H1 (cell line): ENCODE data around the gene WFDC8. TPM values are rescaled to one million over a fixed set of nuclear protein-coding genes. Genes with fewer than 3 reads are reported as not detected.

ENCODE experiments used
- CTCF ChIA-PET: fragments of 300-600 bp; sonication (Branson Sonifier 250); formaldehyde crosslinking; loops from one replicate; lab custom pipeline; 2021; ENCODE audit not compliant: partially characterized antibody; lab: Charles Lee
- POLR2A ChIA-PET: fragments of 300-600 bp; sonication (Branson Sonifier 250); formaldehyde crosslinking; loops from one replicate; lab custom pipeline; 2021; ENCODE audit warnings: inconsistent platforms; ENCODE audit not compliant: partially characterized antibody; lab: Charles Lee
- DNase-seq, 2 experiments: peaks; one replicate each; pipeline versions ENCODE4 v3.0.0 to v3.0.0-alpha.2; 2010 to 2022; ENCODE audit warnings: low spot score in 2 of 2, low read depth in 1 of 2, mixed read lengths in 1 of 2
- FAIRE-seq: peaks from 2 replicates; lab custom pipeline; 2011; peaks lifted over from hg19 to GRCh38; lab: Jason Lieb, UNC
- H2AFZ ChIP-seq: 2 replicates; pipeline ENCODE4 v1.8.1; 2012; ENCODE audit warnings: low read length, inconsistent platforms
- H2AK5ac ChIP-seq: 2 replicates; pipeline ENCODE4 v1.6.1; 2013; ENCODE audit warnings: low read depth, low read length
- H2BK120ac ChIP-seq: replicated peaks from 2 replicates; pipeline ENCODE3; 2013; ENCODE audit warnings: low read depth, low read length, inconsistent platforms
- H2BK12ac ChIP-seq: 2 replicates; pipeline ENCODE4 v1.6.1; 2013; ENCODE audit warnings: low read depth, low read length
- H2BK15ac ChIP-seq: 2 replicates; pipeline ENCODE4 v1.6.1; 2013; ENCODE audit warnings: low read length
- H2BK20ac ChIP-seq: 2 replicates; pipeline ENCODE4 v1.6.1; 2013; ENCODE audit warnings: low read length
- H2BK5ac ChIP-seq: 2 replicates; pipeline ENCODE4 v1.6.1; 2013; ENCODE audit warnings: low read depth, low read length
- H3K14ac ChIP-seq: 2 replicates; pipeline ENCODE4 v1.6.1; 2013; ENCODE audit warnings: inconsistent platforms; ENCODE audit not compliant: insufficient read length
- H3K18ac ChIP-seq: 2 replicates; pipeline ENCODE4 v1.6.1; 2013; ENCODE audit warnings: low read length; ENCODE audit errors: extremely low read depth
- H3K23ac ChIP-seq: 2 replicates; pipeline ENCODE4 v1.6.1; 2013; ENCODE audit warnings: inconsistent platforms; ENCODE audit not compliant: insufficient read length
- H3K23me2 ChIP-seq: 2 replicates; pipeline ENCODE4 v1.6.1; 2013; ENCODE audit warnings: low read depth, low read length
- H3K27ac ChIP-seq: 2 replicates; pipeline ENCODE4 v1.6.1; 2011; ENCODE audit warnings: low read depth, low read length, inconsistent platforms
- H3K27me3 ChIP-seq, 4 experiments: replicated peaks in 1 of 4; 1 replicate in 1 of 4; 2 replicates in 3 of 4; pipeline versions ENCODE4 v1.6.1 to v1.8.1; 2011 to 2013; ENCODE audit warnings: low read length in 3 of 4, mild to moderate bottlenecking in 3 of 4, inconsistent platforms in 2 of 4, mixed read lengths in 2 of 4, moderate library complexity in 1 of 4; ENCODE audit not compliant: control insufficient read depth in 3 of 4, insufficient read depth in 3 of 4; ENCODE audit errors: extremely low read depth in 1 of 4
- H3K36me3 ChIP-seq, 4 experiments: 2 replicates each; pipeline versions ENCODE4 v1.6.1 to v1.8.1; 2011 to 2013; ENCODE audit warnings: mild to moderate bottlenecking in 4 of 4, low read length in 3 of 4, moderate library complexity in 2 of 4, control low read depth in 1 of 4, inconsistent platforms in 1 of 4; ENCODE audit not compliant: insufficient read depth in 4 of 4, control insufficient read depth in 2 of 4
- H3K4ac ChIP-seq: replicated peaks from 2 replicates; pipeline ENCODE3; 2013; ENCODE audit warnings: low read length, low read depth, mixed read lengths, inconsistent platforms; ENCODE audit not compliant: insufficient read length
- H3K4me1 ChIP-seq, 4 experiments: replicated peaks in 1 of 4; 1 replicate in 1 of 4; 2 replicates in 3 of 4; pipeline versions ENCODE4 v1.6.1 to v1.8.1; 2011 to 2013; ENCODE audit warnings: low read length in 3 of 4, inconsistent platforms in 2 of 4, mixed read lengths in 1 of 4; ENCODE audit not compliant: insufficient read depth in 4 of 4, control insufficient read depth in 3 of 4
- H3K4me2 ChIP-seq, 2 experiments: 2 replicates each; pipeline versions ENCODE4 v1.6.1 to v1.8.1; 2011 to 2013; ENCODE audit warnings: low read depth in 2 of 2, low read length in 2 of 2, control low read depth in 1 of 2, inconsistent platforms in 1 of 2, mild to moderate bottlenecking in 1 of 2; ENCODE audit not compliant: insufficient read depth in 1 of 2
- H3K4me3 ChIP-seq, 4 experiments: fragments of 200-600, 300-600 bp in 1 of 4; sonication (generic), shearing (Covaris generic), sonication (Bioruptor Twin) in 1 of 4; 2 replicates each; pipeline versions ENCODE4 v1.5.1 to v1.8.1; 2011 to 2016; ENCODE audit warnings: low read length in 4 of 4, low read depth in 3 of 4, control low read depth in 2 of 4, inconsistent platforms in 2 of 4, mild to moderate bottlenecking in 2 of 4, mixed read lengths in 1 of 4, moderate library complexity in 1 of 4; ENCODE audit not compliant: insufficient read depth in 2 of 4; ENCODE audit errors: extremely low read depth in 1 of 4
- H3K56ac ChIP-seq: replicated peaks from 2 replicates; pipeline ENCODE3; 2013; ENCODE audit warnings: low read depth, mild to moderate bottlenecking, mixed read lengths, low read length, inconsistent platforms; ENCODE audit not compliant: insufficient read length
- H3K79me1 ChIP-seq: 2 replicates; pipeline ENCODE4 v1.6.1; 2013; ENCODE audit warnings: low read depth, low read length, control low read depth
- H3K79me2 ChIP-seq, 2 experiments: 2 replicates each; pipeline versions ENCODE4 v1.6.1 to v1.8.1; 2012 to 2013; ENCODE audit warnings: low read length in 2 of 2, mild to moderate bottlenecking in 2 of 2, inconsistent platforms in 1 of 2; ENCODE audit not compliant: insufficient read depth in 2 of 2, control insufficient read depth in 1 of 2
- H3K9ac ChIP-seq, 4 experiments: replicated peaks in 1 of 4; 1 replicate in 1 of 4; 2 replicates in 3 of 4; pipeline versions ENCODE4 v1.6.1 to v1.8.1; 2011 to 2013; ENCODE audit warnings: low read depth in 3 of 4, low read length in 3 of 4, control low read depth in 2 of 4, mild to moderate bottlenecking in 2 of 4, moderate library complexity in 2 of 4, inconsistent platforms in 1 of 4; ENCODE audit errors: extremely low read depth in 1 of 4
- H3K9me3 ChIP-seq, 2 experiments: 2 replicates each; pipeline versions ENCODE4 v1.6.1 to v1.8.1; 2012 to 2013; ENCODE audit warnings: mild to moderate bottlenecking in 2 of 2, moderate library complexity in 2 of 2, control low read depth in 1 of 2, inconsistent platforms in 1 of 2, low read depth in 1 of 2, low read length in 1 of 2, mixed read lengths in 1 of 2; ENCODE audit not compliant: insufficient read depth in 2 of 2
- H4K20me1 ChIP-seq, 2 experiments: replicated peaks in 1 of 2; 2 replicates each; pipeline versions ENCODE3 to v1.8.1; 2011 to 2013; ENCODE audit warnings: inconsistent platforms in 2 of 2, low read length in 2 of 2, mild to moderate bottlenecking in 1 of 2; ENCODE audit not compliant: insufficient read depth in 2 of 2, control insufficient read depth in 1 of 2
- H4K5ac ChIP-seq: 2 replicates; pipeline ENCODE4 v1.6.1; 2013; ENCODE audit warnings: low read length, low read depth, mixed read lengths, inconsistent platforms; ENCODE audit not compliant: insufficient read length
- H4K8ac ChIP-seq: 2 replicates; pipeline ENCODE4 v1.8.0; 2013; ENCODE audit warnings: mild to moderate bottlenecking, moderate library complexity, low read length, inconsistent platforms; ENCODE audit not compliant: insufficient read depth; ENCODE audit errors: extremely low read depth
- H4K91ac ChIP-seq: replicated peaks from 2 replicates; pipeline ENCODE3; 2013; ENCODE audit warnings: low read length, mixed read lengths, inconsistent platforms; ENCODE audit not compliant: insufficient read length
- BCL11A ChIP-seq, 2 experiments: IDR thresholded peaks; one replicate each; pipeline ENCODE4 v1.6.1; 2011; ENCODE audit warnings: low read depth in 2 of 2, low read length in 2 of 2, mild to moderate bottlenecking in 2 of 2
- CBX5 ChIP-seq: fragments of 300-800, 300-1000 bp; sonication (generic); IDR thresholded peaks from 2 replicates; pipeline ENCODE4 v1.7.1; 2016; ENCODE audit warnings: antibody characterized with exemption, low read length, low read depth
- FOSL1 ChIP-seq: IDR thresholded peaks from 2 replicates; pipeline ENCODE4 v1.6.1; 2011; ENCODE audit warnings: mild to moderate bottlenecking, low read depth, low read length, moderate library complexity; ENCODE audit not compliant: insufficient read depth
- HDAC2 ChIP-seq, 2 experiments: fragments of 300-600 bp in 1 of 2; sonication (generic) in 1 of 2; IDR thresholded peaks; 2 replicates each; pipeline ENCODE4 v1.6.1; 2011 to 2012; ENCODE audit warnings: low read depth in 2 of 2, low read length in 2 of 2, mild to moderate bottlenecking in 2 of 2, moderate library complexity in 2 of 2, borderline replicate concordance in 1 of 2, inconsistent platforms in 1 of 2
- JUN ChIP-seq: IDR thresholded peaks from 2 replicates; pipeline ENCODE4 v1.6.1; 2011; ENCODE audit warnings: low read depth, mild to moderate bottlenecking, improper control_type of control experiment, low read length
- PHF8 ChIP-seq: fragments of 200-600 bp; sonication (generic); conservative IDR thresholded peaks from 2 replicates; pipeline ENCODE4 v1.7.1; 2012; ENCODE audit warnings: low read depth, mild to moderate bottlenecking, inconsistent platforms, low read length, moderate library complexity
- RBBP5 ChIP-seq: IDR thresholded peaks from 2 replicates; pipeline ENCODE4 v1.7.1; 2012; ENCODE audit warnings: low read depth, mild to moderate bottlenecking, inconsistent platforms, low read length, moderate library complexity, borderline replicate concordance
- RXRA ChIP-seq: IDR thresholded peaks from 2 replicates; pipeline ENCODE4 v1.6.1; 2011; ENCODE audit warnings: low read depth, mild to moderate bottlenecking, low read length, moderate library complexity; ENCODE audit not compliant: insufficient read depth
- TAF7 ChIP-seq: optimal IDR thresholded peaks from 2 replicates; pipeline ENCODE3; 2011; ENCODE audit warnings: low read depth, mild to moderate bottlenecking, inconsistent platforms, low read length, moderate library complexity, borderline replicate concordance
- polyA plus RNA-seq, 7 experiments: library from polyadenylated mRNA; depleted of rRNA in 3 of 7; stranded (reverse) in 5 of 7; unstranded in 2 of 7; fragments of >200 nt in 5 of 7; fragments of 200-250 nt in 2 of 7; gene quantifications; 1 replicate in 5 of 7; 2 replicates in 1 of 7; 4 replicates in 1 of 7; pipeline versions ENCODE4 v1.2.1 to v1.2.3, GENCODE V29; 2011 to 2013; ENCODE audit warnings: missing spikeins in 2 of 7, mixed read lengths in 2 of 7
- total RNA-seq: library from RNA; stranded (reverse); fragmentation: NEBNext Ultra II Directional; extraction: Animal tissue kit (Norgen Biotek cat#: 25700); gene quantifications from 2 replicates; pipeline ENCODE4 v1.2.1, GENCODE V29; 2021

Gene WFDC8
- total and polyA plus RNA-seq, 2 of the 8 experiments (the other 6 are each of a cell fraction or from before 2014, with no cell fraction given) = not detected

- Histone ChIP-seq H3K9me3 (peaks cover 2 to 4% of the 10 kb centered on the region in 2 experiments; a peak in 1 of 4 replicates), H4K5ac (no peak overlapping the region), H2BK20ac (no peak overlapping the region), H3K56ac (no peak overlapping the region), H4K8ac (no peak overlapping the region), H3K4ac (no peak overlapping the region), H3K23me2 (no peaks in the 10 kb centered on the region), H3K36me3 (no peaks in the 10 kb centered on the region), H3K23ac (no peak overlapping the region), H2BK12ac (no peak overlapping the region), H3K4me1 (peaks cover 0 to 3% (median 0%) of the 10 kb centered on the region in 4 experiments; a peak in 2 of 7 replicates), H3K9ac (no peak overlapping the region), H3K27me3 (no peaks in the 10 kb centered on the region), H3K4me3 (no peak overlapping the region), H2AK5ac (no peak overlapping the region), H3K18ac (no peak overlapping the region), H2BK5ac (no peak overlapping the region), H4K91ac (no peak overlapping the region), H2BK15ac (no peak overlapping the region), H3K79me1 (no peaks in the 10 kb centered on the region), H2AFZ (no peak overlapping the region), H3K79me2 (no peaks in the 10 kb centered on the region), H4K20me1 (no peaks in the 10 kb centered on the region), H3K4me2 (no peak overlapping the region), H3K27ac (no peak overlapping the region), H2BK120ac (no peak overlapping the region), H3K14ac (no peak overlapping the region)
- ChIA-PET POLR2A (no interaction called here), CTCF (interaction anchor here (0.6 to 3.2 kb wide), 4 partner anchors 11 to 238 kb away, joined by 3 to 20 read pairs (median 4); partner anchors contain the start of gene WFDC10A)
- FAIRE-seq (no peak), DNase-seq (no peak)
- TF ChIP-seq TAF7 (no peak), CBX5 (no peak), RBBP5 (no peak), JUN (no peak), RXRA (no peak), PHF8 (no peak), FOSL1 (no peak), BCL11A (IDR thresholded peaks at IDR 0.05; ENCODE audit: low read depth in 2 of 2, low read length in 2 of 2) (no peak), HDAC2 (IDR thresholded peaks at IDR 0.05; ENCODE audit: borderline replicate concordance in 1 of 2, low read depth in 2 of 2, low read length in 2 of 2) (no peak)
These were observed 33.2 kb upstream of the WFDC8 start for GRCh38 chr20:45612314-45612713.
